Ovary (tissue), 9 donors: Measurements from ENCODE around the gene POLR3C. TPM values are rescaled to one million over a fixed set of nuclear protein-coding genes. Genes with fewer than 3 reads are reported as not detected.

ENCODE experiments used
- DNase-seq, 5 donors: peaks; one replicate each; pipeline ENCODE4 v3.0.0-alpha.2; 2019 to 2020
- H3K27ac ChIP-seq, 2 donors: fragments of 200-600 bp; one replicate each; pipeline versions ENCODE4 v1.5.1 to v1.8.0; 2019 to 2022
- H3K27me3 ChIP-seq: fragments of 200-600 bp; one replicate; pipeline ENCODE4 v1.8.0; 2022
- H3K36me3 ChIP-seq: fragments of 200-600 bp; sonication (generic); one replicate; pipeline ENCODE4 v1.5.1; 2019
- H3K4me1 ChIP-seq: one replicate; pipeline ENCODE4 v1.8.1; 2013; ENCODE audit warnings: mild to moderate bottlenecking, moderate library complexity; ENCODE audit not compliant: insufficient read depth
- H3K4me3 ChIP-seq: fragments of 200-600 bp; sonication (generic); one replicate; pipeline ENCODE4 v1.5.1; 2017
- H3K9me3 ChIP-seq, 2 donors: fragments of 200-600 bp in 1 of 2; sonication (generic) in 1 of 2; one replicate each; pipeline versions ENCODE4 v1.5.1 to v1.8.1; 2013 to 2019; ENCODE audit warnings: mild to moderate bottlenecking in 1 of 2, moderate library complexity in 1 of 2
- CTCF ChIP-seq, 3 donors: fragments of 450-650 bp in 2 of 3; fragments of 200-600 bp in 1 of 3; IDR thresholded peaks; one replicate each; pipeline versions ENCODE4 v1.5.1 to v1.8.0; 2016 to 2022; ENCODE audit warnings: antibody characterized with exemption in 3 of 3, mild to moderate bottlenecking in 1 of 3
- EP300 ChIP-seq: sonication (generic); formaldehyde crosslinking; IDR thresholded peaks from one replicate; pipeline ENCODE4 v1.6.1; 2017; ENCODE audit warnings: antibody characterized with exemption
- POLR2A ChIP-seq: fragments of 450-650 bp; IDR thresholded peaks from one replicate; pipeline ENCODE4 v1.6.1; 2017; ENCODE audit warnings: antibody characterized with exemption, mild to moderate bottlenecking, moderate library complexity
- WGBS, 3 donors: extraction: QIAGEN DNeasy Blood & Tissue Kit in 1 of 3; methylation state at CpG; one replicate each; pipeline versions ENCODE4 v1.1.5 to v1.1.7; 2013 to 2017; 5-methylcytosine and 5-hydroxymethylcytosine counted together
- intact Hi-C, 4 donors: fragments of 100-400 bp; cut with DNase I; formaldehyde crosslinking; loops; one replicate each; pipeline versions ENCODE4 v1.11.0 to v1.15.1; 2022 to 2023
- polyA plus RNA-seq, 2 donors: library from polyadenylated mRNA; stranded (reverse); fragments of 200-250 nt in 1 of 2; fragments of 350-450 nt in 1 of 2; fragmentation: Illumina TruSeq in 1 of 2; extraction: RNeasy Lipid Tissue Mini Kit (QIAGEN cat#74804) in 1 of 2; gene quantifications; one replicate each; pipeline ENCODE4 v1.2.3, GENCODE V29; 2013 to 2014
- total RNA-seq, 7 donors: library from RNA; depleted of rRNA in 2 of 7; stranded (reverse); fragments of >200 nt in 2 of 7; fragmentation: NEBNext Ultra II Directional in 3 of 7; extraction: Animal tissue kit (Norgen Biotek cat#: 25700) in 3 of 7; gene quantifications; one replicate each; pipeline versions ENCODE4 v1.1.0 to v1.2.4, GENCODE V29; 2016 to 2023
- donor health status: DM: no; HTN: no; CAD: no; lungs with moderate emphysema.
- donor health status: DM: no; HTN: no; CAD: no.
- donor health status: Bipolar disorder and iron deficiency.
- donor health status: DM: yes; HTN: yes; CAD: no.
- donor health status: DM: no; HTN: no; CAD: no.
- donor health status: DM: yes; HTN: yes; CAD: no.

POLR3C gene
- total and polyA plus RNA-seq, 9 donors = 21.1 to 41.9 (median 27.0) TPM

DNA sequence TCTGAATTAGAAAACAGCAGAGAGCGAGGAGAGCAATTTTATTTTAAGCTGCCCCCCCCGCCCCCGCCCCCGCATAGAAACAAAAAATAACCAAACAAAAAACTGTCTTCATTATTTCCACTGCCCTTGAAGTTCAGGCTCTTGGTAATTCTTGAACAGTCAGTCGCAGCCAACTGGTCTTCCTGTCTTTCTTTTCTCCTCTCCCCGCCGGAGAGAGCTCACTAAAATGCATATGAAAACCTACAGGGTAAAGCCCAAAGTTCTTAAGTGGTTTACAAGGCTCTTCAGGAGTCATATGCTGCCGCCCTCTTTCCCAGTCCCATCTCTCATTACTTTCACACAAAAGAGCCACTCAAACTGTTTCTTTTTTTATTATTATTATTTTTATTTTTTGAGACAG is 62.8 kb downstream of the POLR3C start:
- no peak overlapping the region for H3K4me3 ChIP-seq
- peaks cover 3% of the 10 kb centered on the region for H3K4me1 ChIP-seq
- no peaks in the 10 kb centered on the region for H3K9me3 ChIP-seq
- intact Hi-C loops = no loop called here
- no peaks in the 10 kb centered on the region for H3K27me3 ChIP-seq
- TF ChIP-seq POLR2A (no peak), CTCF (IDR thresholded peaks at IDR 0.05) (no peak), EP300 (no peak)
- no peak overlapping the region for H3K27ac ChIP-seq
- WGBS, 3 donors = 24 to 38% (median 29%) methylated on average over 8 of the region's 8 CpGs
- no peaks in the 10 kb centered on the region for H3K36me3 ChIP-seq
- DNase-seq = no peak

- no peaks in the 10 kb centered on the region for H3K9me3 ChIP-seq
- H3K27me3 ChIP-seq = no peaks in the 10 kb centered on the region
- H3K27ac ChIP-seq = no peak overlapping the region
- H3K4me3 ChIP-seq = no peak overlapping the region
- H3K4me1 ChIP-seq = peaks cover 5% of the 10 kb centered on the region
- WGBS, 3 donors = 78 to 80% (median 78%) methylated on average over 5 of the region's 5 CpGs
- intact Hi-C loops = no loop called here
- no peaks in the 10 kb centered on the region for H3K36me3 ChIP-seq
- no peak for TF ChIP-seq POLR2A
- TF ChIP-seq CTCF (IDR thresholded peaks at IDR 0.05) = no peak
- TF ChIP-seq EP300 = no peak
- no peak for DNase-seq
Measured at GRCh38 chr1:145887631-145888030, 63.6 kb downstream of the POLR3C start.

DNA sequence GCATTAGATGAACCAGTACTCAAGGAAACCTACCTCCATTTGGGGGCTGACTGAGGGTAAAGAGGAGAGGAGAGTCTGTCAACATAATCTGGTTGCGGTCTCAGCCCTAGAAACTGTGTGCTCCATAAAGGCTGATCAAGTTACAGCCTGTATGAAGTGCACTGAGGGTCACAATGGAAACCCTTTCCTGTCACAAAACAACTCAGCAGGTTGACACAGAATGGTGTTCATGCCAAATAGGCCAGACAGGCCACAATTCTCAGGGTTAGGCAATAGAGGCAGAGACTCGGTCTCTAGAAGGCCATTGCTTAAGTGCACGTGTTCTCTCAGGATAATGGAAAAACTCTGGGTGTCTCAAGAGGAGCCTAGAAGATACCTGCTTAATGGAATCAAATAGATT is 65.7 kb downstream of the POLR3C start:
- H3K4me1 ChIP-seq = peaks cover 8% of the 10 kb centered on the region
- H3K36me3 ChIP-seq = no peaks in the 10 kb centered on the region
- H3K27me3 ChIP-seq = no peaks in the 10 kb centered on the region
- intact Hi-C loops = loop anchor here in 1 of 4 donors (10.0 kb wide), 1 partner anchor 115 kb away; no protein-coding TSS in a partner anchor
- H3K4me3 ChIP-seq = no peak overlapping the region
- TF ChIP-seq EP300 = no peak
- no peak for TF ChIP-seq POLR2A
- TF ChIP-seq CTCF (IDR thresholded peaks at IDR 0.05) = no peak
- no peak overlapping the region for H3K27ac ChIP-seq
- 90 to 92% (median 90%) methylated on average over 3 of the region's 3 CpGs for WGBS, 3 donors
- H3K9me3 ChIP-seq = no peaks in the 10 kb centered on the region
- no peak for DNase-seq

GRCh38 chr1:145891143-145891542 is 67.1 kb downstream of the POLR3C start:
- DNase-seq = no peak
- intact Hi-C loops = loop anchor here in 1 of 4 donors (10.0 kb wide), 1 partner anchor 114 kb away; no protein-coding TSS in a partner anchor
- peaks cover 8% of the 10 kb centered on the region for H3K4me1 ChIP-seq
- H3K27ac ChIP-seq = peak overlapping the region; percentile 78 to 82
- TF ChIP-seq EP300 = no peak
- TF ChIP-seq CTCF (IDR thresholded peaks at IDR 0.05) = no peak
- no peak for TF ChIP-seq POLR2A
- no peaks in the 10 kb centered on the region for H3K9me3 ChIP-seq
- no peaks in the 10 kb centered on the region for H3K27me3 ChIP-seq
- no peak overlapping the region for H3K4me3 ChIP-seq
- no peaks in the 10 kb centered on the region for H3K36me3 ChIP-seq
- 27 to 55% (median 35%) methylated on average over 1 of the region's 1 CpG for WGBS, 3 donors
